ENCODE results near the gene DIP2B.

The DIP2B gene

GRCh38 chr12:50742776-50743175 is 238.0 kb downstream of the DIP2B start:
- Histone ChIP-seq H3K9me3 (ENCODE audit: insufficient read depth, low read length) (no peaks in the 10 kb centered on the region), H3K79me2 (ENCODE audit: low read length) (no peaks in the 10 kb centered on the region), H3K4me2 (ENCODE audit: low read length) (no peak overlapping the region), H3K4me1 (ENCODE audit: low read length) (no peaks in the 10 kb centered on the region), H4K20me1 (ENCODE audit: insufficient read depth, low read length) (no peaks in the 10 kb centered on the region), H3K4me3 (ENCODE audit: low read length) (no peak overlapping the region), H2AFZ (ENCODE audit: low read depth, low read length) (no peak overlapping the region), H3K36me3 (replicated peaks; ENCODE audit: low read depth, low read length) (peaks cover 15% of the 10 kb centered on the region), H3K27ac (ENCODE audit: low read length) (no peak overlapping the region), H3K27me3 (ENCODE audit: low read depth, low read length) (no peaks in the 10 kb centered on the region), H3K9ac (ENCODE audit: low read length) (no peak overlapping the region)
- TF ChIP-seq CTCF (IDR thresholded peaks at IDR 0.05; ENCODE audit: low read depth, low read length): no peak
- TF ChIP-seq EZH2phosphoT487 (IDR thresholded peaks at IDR 0.05; ENCODE audit: low read depth): no peak

- no peak overlapping the region for H3K4me3 ChIP-seq (ENCODE audit: low read length)
- no peak overlapping the region for H3K9ac ChIP-seq (ENCODE audit: low read length)
- H3K79me2 ChIP-seq (ENCODE audit: low read length): no peaks in the 10 kb centered on the region
- H3K4me2 ChIP-seq (ENCODE audit: low read length): no peak overlapping the region
- no peaks in the 10 kb centered on the region for H3K9me3 ChIP-seq (ENCODE audit: insufficient read depth, low read length)
- H3K36me3 ChIP-seq (replicated peaks; ENCODE audit: low read depth, low read length): peaks cover 6% of the 10 kb centered on the region
- H3K27ac ChIP-seq (ENCODE audit: low read length): no peak overlapping the region
- H4K20me1 ChIP-seq (ENCODE audit: insufficient read depth, low read length): no peaks in the 10 kb centered on the region
- H2AFZ ChIP-seq (ENCODE audit: low read depth, low read length): no peak overlapping the region
- TF ChIP-seq EZH2phosphoT487 (IDR thresholded peaks at IDR 0.05; ENCODE audit: low read depth) (no peak), CTCF (IDR thresholded peaks at IDR 0.05; ENCODE audit: low read depth, low read length) (no peak)
- H3K27me3 ChIP-seq (ENCODE audit: low read depth, low read length): no peaks in the 10 kb centered on the region
- H3K4me1 ChIP-seq (ENCODE audit: low read length): no peaks in the 10 kb centered on the region
Measured at GRCh38 chr12:50745861-50746260, 241.1 kb downstream of the DIP2B start.

- Histone ChIP-seq H3K4me2 (ENCODE audit: low read length) (no peak overlapping the region), H4K20me1 (ENCODE audit: insufficient read depth, low read length) (no peaks in the 10 kb centered on the region), H3K9me3 (ENCODE audit: insufficient read depth, low read length) (no peaks in the 10 kb centered on the region), H3K4me1 (ENCODE audit: low read length) (no peaks in the 10 kb centered on the region), H3K27ac (ENCODE audit: low read length) (no peak overlapping the region), H3K79me2 (ENCODE audit: low read length) (no peaks in the 10 kb centered on the region), H3K9ac (ENCODE audit: low read length) (no peak overlapping the region), H2AFZ (ENCODE audit: low read depth, low read length) (no peak overlapping the region), H3K36me3 (replicated peaks; ENCODE audit: low read depth, low read length) (peaks cover 3% of the 10 kb centered on the region), H3K27me3 (ENCODE audit: low read depth, low read length) (no peaks in the 10 kb centered on the region), H3K4me3 (ENCODE audit: low read length) (no peak overlapping the region)
- TF ChIP-seq CTCF (IDR thresholded peaks at IDR 0.05; ENCODE audit: low read depth, low read length): no peak
- no peak for TF ChIP-seq EZH2phosphoT487 (IDR thresholded peaks at IDR 0.05; ENCODE audit: low read depth)
Measured at GRCh38 chr12:50746431-50746830, 241.6 kb downstream of the DIP2B start.

GRCh38 chr12:50747817-50748216 is 243.0 kb downstream of the DIP2B start:
- Histone ChIP-seq H3K9ac (ENCODE audit: low read length) (no peak overlapping the region), H3K79me2 (ENCODE audit: low read length) (no peaks in the 10 kb centered on the region), H3K27ac (ENCODE audit: low read length) (no peak overlapping the region), H3K4me1 (ENCODE audit: low read length) (peaks cover 7% of the 10 kb centered on the region; the same call in 1 of the 2 replicates), H4K20me1 (ENCODE audit: insufficient read depth, low read length) (no peaks in the 10 kb centered on the region), H3K36me3 (replicated peaks; ENCODE audit: low read depth, low read length) (no peaks in the 10 kb centered on the region), H3K4me3 (ENCODE audit: low read length) (no peak overlapping the region), H3K9me3 (ENCODE audit: insufficient read depth, low read length) (no peaks in the 10 kb centered on the region), H3K27me3 (ENCODE audit: low read depth, low read length) (no peaks in the 10 kb centered on the region), H2AFZ (ENCODE audit: low read depth, low read length) (no peak overlapping the region), H3K4me2 (ENCODE audit: low read length) (no peak overlapping the region)
- TF ChIP-seq EZH2phosphoT487 (IDR thresholded peaks at IDR 0.05; ENCODE audit: low read depth) (no peak), CTCF (IDR thresholded peaks at IDR 0.05; ENCODE audit: low read depth, low read length) (no peak)

Data from OCI-LY3 (cell line).